ENCODE data around the gene CPNE8. TPM values are rescaled to one million over a fixed set of nuclear protein-coding genes. Genes with fewer than 3 reads are reported as not detected.

Gene CPNE8
- polyA plus RNA-seq, 1 donor from 2014 or later: 1.9 TPM

DNA sequence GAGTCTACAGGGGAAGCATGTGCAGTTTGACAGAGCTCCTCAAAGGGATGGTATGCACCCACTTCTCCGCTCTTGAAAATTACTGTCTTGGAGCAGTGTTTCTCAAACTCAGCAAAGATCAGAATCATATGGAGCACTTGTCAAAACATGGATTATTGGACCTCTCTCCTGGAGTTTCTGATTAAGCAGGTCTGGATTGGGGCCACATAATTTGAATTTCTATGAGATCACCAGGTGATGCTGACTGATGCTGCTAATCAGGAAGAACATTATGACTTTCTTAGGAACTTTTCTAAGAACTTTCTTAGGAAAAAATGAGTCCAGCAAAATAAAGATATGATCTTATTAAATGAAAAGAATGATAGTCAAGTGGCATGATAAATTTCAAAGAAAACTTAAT, 144.3 kb downstream of the CPNE8 start:
- H3F3A ChIP-seq (ENCODE audit: insufficient read depth, low read length, poor library complexity, severe bottlenecking): no peaks in the 10 kb centered on the region
- H4K20me1 ChIP-seq (ENCODE audit: insufficient read depth): no peaks in the 10 kb centered on the region
- no peaks in the 10 kb centered on the region for H3K9me3 ChIP-seq (ENCODE audit: low read length)
- no peaks in the 10 kb centered on the region for H3K27me3 ChIP-seq (ENCODE audit: insufficient read depth, low read depth, low read length)
- no peak overlapping the region for H3K4me3 ChIP-seq (ENCODE audit: low read length)
- H3K9me2 ChIP-seq (ENCODE audit: insufficient read depth, low read length): no peaks in the 10 kb centered on the region
- TF ChIP-seq, protein P1, sequence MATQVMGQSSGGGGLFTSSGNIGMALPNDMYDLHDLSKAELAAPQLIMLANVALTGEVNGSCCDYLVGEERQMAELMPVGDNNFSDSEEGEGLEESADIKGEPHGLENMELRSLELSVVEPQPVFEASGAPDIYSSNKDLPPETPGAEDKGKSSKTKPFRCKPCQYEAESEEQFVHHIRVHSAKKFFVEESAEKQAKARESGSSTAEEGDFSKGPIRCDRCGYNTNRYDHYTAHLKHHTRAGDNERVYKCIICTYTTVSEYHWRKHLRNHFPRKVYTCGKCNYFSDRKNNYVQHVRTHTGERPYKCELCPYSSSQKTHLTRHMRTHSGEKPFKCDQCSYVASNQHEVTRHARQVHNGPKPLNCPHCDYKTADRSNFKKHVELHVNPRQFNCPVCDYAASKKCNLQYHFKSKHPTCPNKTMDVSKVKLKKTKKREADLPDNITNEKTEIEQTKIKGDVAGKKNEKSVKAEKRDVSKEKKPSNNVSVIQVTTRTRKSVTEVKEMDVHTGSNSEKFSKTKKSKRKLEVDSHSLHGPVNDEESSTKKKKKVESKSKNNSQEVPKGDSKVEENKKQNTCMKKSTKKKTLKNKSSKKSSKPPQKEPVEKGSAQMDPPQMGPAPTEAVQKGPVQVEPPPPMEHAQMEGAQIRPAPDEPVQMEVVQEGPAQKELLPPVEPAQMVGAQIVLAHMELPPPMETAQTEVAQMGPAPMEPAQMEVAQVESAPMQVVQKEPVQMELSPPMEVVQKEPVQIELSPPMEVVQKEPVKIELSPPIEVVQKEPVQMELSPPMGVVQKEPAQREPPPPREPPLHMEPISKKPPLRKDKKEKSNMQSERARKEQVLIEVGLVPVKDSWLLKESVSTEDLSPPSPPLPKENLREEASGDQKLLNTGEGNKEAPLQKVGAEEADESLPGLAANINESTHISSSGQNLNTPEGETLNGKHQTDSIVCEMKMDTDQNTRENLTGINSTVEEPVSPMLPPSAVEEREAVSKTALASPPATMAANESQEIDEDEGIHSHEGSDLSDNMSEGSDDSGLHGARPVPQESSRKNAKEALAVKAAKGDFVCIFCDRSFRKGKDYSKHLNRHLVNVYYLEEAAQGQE (IDR thresholded peaks at IDR 0.05; ENCODE audit: borderline replicate concordance): no peak
- TF ChIP-seq EP300 (conservative IDR thresholded peaks at IDR 0.05; ENCODE audit: poor library complexity, severe bottlenecking): no peak
- TF ChIP-seq RAD21 (conservative IDR thresholded peaks at IDR 0.05): no peak
- TF ChIP-seq EZH2 (IDR thresholded peaks at IDR 0.05; ENCODE audit: borderline replicate concordance, insufficient read depth, low read length, poor library complexity, severe bottlenecking): no peak
- TF ChIP-seq, protein P2, sequence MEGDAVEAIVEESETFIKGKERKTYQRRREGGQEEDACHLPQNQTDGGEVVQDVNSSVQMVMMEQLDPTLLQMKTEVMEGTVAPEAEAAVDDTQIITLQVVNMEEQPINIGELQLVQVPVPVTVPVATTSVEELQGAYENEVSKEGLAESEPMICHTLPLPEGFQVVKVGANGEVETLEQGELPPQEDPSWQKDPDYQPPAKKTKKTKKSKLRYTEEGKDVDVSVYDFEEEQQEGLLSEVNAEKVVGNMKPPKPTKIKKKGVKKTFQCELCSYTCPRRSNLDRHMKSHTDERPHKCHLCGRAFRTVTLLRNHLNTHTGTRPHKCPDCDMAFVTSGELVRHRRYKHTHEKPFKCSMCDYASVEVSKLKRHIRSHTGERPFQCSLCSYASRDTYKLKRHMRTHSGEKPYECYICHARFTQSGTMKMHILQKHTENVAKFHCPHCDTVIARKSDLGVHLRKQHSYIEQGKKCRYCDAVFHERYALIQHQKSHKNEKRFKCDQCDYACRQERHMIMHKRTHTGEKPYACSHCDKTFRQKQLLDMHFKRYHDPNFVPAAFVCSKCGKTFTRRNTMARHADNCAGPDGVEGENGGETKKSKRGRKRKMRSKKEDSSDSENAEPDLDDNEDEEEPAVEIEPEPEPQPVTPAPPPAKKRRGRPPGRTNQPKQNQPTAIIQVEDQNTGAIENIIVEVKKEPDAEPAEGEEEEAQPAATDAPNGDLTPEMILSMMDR (IDR thresholded peaks at IDR 0.05; ENCODE audit: poor library complexity, severe bottlenecking): no peak
- no peak for TF ChIP-seq SMC3 (conservative IDR thresholded peaks at IDR 0.05; ENCODE audit: poor library complexity)
- TF ChIP-seq MXI1 (conservative IDR thresholded peaks at IDR 0.05; ENCODE audit: poor library complexity, severe bottlenecking): no peak
- no peak for TF ChIP-seq TAF1 (IDR thresholded peaks at IDR 0.05; ENCODE audit: low read depth)
- no peak for TF ChIP-seq POLR2AphosphoS5 (IDR thresholded peaks at IDR 0.05)
- no peak overlapping the region for H3K9ac ChIP-seq (ENCODE audit: low read length)
- H3K36me3 ChIP-seq (ENCODE audit: insufficient read depth, low read length): no peaks in the 10 kb centered on the region
- H2AFZ ChIP-seq (ENCODE audit: low read depth, low read length): no peak overlapping the region
- H3K4me2 ChIP-seq (ENCODE audit: low read length): no peak overlapping the region
- no peak overlapping the region for H3K27ac ChIP-seq (ENCODE audit: low read length)
- H3K79me2 ChIP-seq (replicated peaks; ENCODE audit: insufficient read depth, low read length): no peaks in the 10 kb centered on the region

DNA sequence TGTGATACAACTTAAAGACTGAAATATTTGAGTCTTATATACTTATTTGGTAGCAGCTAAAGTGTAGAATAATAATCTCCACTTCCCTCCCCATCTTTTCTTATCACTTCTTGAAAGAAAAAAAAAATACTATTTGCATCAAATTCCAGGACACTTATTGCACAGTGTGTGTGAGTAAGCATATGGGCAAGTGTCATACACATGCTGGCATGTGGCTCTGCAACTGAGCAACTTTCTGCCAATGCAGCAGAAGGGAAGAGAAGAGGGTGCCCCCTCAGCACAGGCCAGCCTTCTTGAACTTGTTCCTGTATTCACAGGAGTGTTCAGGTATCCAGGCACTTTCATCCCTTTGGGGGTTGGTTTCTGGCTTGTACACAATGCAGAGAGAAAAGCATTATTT, 145.8 kb downstream of the CPNE8 start:
- TF ChIP-seq SMC3 (conservative IDR thresholded peaks at IDR 0.05; ENCODE audit: poor library complexity): no peak
- TF ChIP-seq MXI1 (conservative IDR thresholded peaks at IDR 0.05; ENCODE audit: poor library complexity, severe bottlenecking): no peak
- TF ChIP-seq, protein P2 (IDR thresholded peaks at IDR 0.05; ENCODE audit: poor library complexity, severe bottlenecking): no peak
- no peak for TF ChIP-seq RAD21 (conservative IDR thresholded peaks at IDR 0.05)
- TF ChIP-seq, protein P1 (IDR thresholded peaks at IDR 0.05; ENCODE audit: borderline replicate concordance): no peak
- no peak for TF ChIP-seq POLR2AphosphoS5 (IDR thresholded peaks at IDR 0.05)
- no peak for TF ChIP-seq TAF1 (IDR thresholded peaks at IDR 0.05; ENCODE audit: low read depth)
- Histone ChIP-seq H3K79me2 (replicated peaks; ENCODE audit: insufficient read depth, low read length) (no peaks in the 10 kb centered on the region), H3K9ac (ENCODE audit: low read length) (no peak overlapping the region), H3F3A (ENCODE audit: insufficient read depth, low read length, poor library complexity, severe bottlenecking) (no peaks in the 10 kb centered on the region), H3K4me2 (ENCODE audit: low read length) (no peak overlapping the region), H3K36me3 (ENCODE audit: insufficient read depth, low read length) (no peaks in the 10 kb centered on the region), H4K20me1 (ENCODE audit: insufficient read depth) (no peaks in the 10 kb centered on the region), H3K9me2 (ENCODE audit: insufficient read depth, low read length) (no peaks in the 10 kb centered on the region), H3K4me3 (ENCODE audit: low read length) (no peak overlapping the region), H2AFZ (ENCODE audit: low read depth, low read length) (no peak overlapping the region), H3K9me3 (ENCODE audit: low read length) (no peaks in the 10 kb centered on the region), H3K27me3 (ENCODE audit: insufficient read depth, low read depth, low read length) (no peaks in the 10 kb centered on the region), H3K27ac (ENCODE audit: low read length) (no peak overlapping the region)

Data from neural cell (in vitro differentiated cells).